Neural cell (in vitro differentiated cells): Measurements from ENCODE around the gene DHX29.
A peak's percentile ranks its signal among the peaks of the same experiment; 100 is the strongest.

Source experiments
- SMC3 ChIP-seq: fragments of 450-650 bp; conservative IDR thresholded peaks from 2 replicates; pipeline ENCODE4 v1.6.1; 2014; ENCODE audit warnings: antibody characterized with exemption, mild to moderate bottlenecking, moderate library complexity; ENCODE audit not compliant: poor library complexity
- TF ChIP-seq, protein P1 (sequence below): fragments of 450-650 bp; IDR thresholded peaks from 2 replicates; pipeline ENCODE4 v1.5.1; 2014; ENCODE audit warnings: antibody characterized with exemption, mild to moderate bottlenecking, moderate library complexity; ENCODE audit not compliant: poor library complexity, severe bottlenecking
- TF ChIP-seq, protein P2 (sequence below): IDR thresholded peaks from 2 replicates; pipeline ENCODE4 v1.6.1; 2012; ENCODE audit warnings: borderline replicate concordance

DNA sequence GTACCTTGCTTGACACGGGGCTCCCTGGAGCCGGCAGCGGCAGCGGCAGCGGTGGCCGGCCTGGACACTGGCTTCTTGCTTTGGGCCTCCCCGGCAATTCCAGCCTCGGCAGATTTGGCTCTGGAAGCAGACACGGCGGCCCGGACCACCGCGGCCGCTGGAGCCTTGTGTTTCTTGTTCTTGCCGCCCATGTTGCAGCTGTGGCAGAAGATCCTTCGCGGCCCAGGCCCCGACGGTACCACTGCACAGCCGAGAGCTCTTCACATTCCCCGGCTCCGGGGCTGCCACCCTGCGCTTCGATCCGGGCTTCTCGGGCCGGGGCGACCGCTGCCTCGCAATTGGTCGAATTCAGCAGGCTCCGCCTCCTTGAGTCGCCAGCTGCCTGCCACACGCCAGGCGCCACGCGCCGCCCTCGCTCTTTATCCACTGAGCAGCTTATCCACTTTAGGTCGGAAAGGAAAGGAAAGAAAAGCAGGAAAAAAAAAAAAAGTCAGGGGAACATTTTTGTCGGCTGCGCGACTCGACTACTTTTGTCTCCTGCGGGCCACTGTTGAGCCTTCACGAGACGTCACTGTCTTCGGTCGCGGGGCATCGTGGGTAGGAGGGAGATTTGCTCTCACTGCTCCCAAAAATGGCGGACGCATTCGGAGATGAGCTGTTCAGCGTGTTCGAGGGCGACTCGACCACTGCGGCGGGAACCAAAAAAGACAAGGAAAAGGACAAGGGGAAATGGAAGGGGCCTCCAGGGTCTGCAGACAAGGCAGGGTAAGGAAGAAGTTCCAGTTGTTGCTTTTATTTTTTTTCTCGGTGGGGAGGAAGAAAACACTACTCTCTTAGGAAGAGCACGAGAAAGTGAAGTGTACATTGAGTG is at the start of gene DHX29, which contains the start of gene MTREX:
- TF ChIP-seq, protein P1, sequence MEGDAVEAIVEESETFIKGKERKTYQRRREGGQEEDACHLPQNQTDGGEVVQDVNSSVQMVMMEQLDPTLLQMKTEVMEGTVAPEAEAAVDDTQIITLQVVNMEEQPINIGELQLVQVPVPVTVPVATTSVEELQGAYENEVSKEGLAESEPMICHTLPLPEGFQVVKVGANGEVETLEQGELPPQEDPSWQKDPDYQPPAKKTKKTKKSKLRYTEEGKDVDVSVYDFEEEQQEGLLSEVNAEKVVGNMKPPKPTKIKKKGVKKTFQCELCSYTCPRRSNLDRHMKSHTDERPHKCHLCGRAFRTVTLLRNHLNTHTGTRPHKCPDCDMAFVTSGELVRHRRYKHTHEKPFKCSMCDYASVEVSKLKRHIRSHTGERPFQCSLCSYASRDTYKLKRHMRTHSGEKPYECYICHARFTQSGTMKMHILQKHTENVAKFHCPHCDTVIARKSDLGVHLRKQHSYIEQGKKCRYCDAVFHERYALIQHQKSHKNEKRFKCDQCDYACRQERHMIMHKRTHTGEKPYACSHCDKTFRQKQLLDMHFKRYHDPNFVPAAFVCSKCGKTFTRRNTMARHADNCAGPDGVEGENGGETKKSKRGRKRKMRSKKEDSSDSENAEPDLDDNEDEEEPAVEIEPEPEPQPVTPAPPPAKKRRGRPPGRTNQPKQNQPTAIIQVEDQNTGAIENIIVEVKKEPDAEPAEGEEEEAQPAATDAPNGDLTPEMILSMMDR, result no peak
- TF ChIP-seq, protein P2, sequence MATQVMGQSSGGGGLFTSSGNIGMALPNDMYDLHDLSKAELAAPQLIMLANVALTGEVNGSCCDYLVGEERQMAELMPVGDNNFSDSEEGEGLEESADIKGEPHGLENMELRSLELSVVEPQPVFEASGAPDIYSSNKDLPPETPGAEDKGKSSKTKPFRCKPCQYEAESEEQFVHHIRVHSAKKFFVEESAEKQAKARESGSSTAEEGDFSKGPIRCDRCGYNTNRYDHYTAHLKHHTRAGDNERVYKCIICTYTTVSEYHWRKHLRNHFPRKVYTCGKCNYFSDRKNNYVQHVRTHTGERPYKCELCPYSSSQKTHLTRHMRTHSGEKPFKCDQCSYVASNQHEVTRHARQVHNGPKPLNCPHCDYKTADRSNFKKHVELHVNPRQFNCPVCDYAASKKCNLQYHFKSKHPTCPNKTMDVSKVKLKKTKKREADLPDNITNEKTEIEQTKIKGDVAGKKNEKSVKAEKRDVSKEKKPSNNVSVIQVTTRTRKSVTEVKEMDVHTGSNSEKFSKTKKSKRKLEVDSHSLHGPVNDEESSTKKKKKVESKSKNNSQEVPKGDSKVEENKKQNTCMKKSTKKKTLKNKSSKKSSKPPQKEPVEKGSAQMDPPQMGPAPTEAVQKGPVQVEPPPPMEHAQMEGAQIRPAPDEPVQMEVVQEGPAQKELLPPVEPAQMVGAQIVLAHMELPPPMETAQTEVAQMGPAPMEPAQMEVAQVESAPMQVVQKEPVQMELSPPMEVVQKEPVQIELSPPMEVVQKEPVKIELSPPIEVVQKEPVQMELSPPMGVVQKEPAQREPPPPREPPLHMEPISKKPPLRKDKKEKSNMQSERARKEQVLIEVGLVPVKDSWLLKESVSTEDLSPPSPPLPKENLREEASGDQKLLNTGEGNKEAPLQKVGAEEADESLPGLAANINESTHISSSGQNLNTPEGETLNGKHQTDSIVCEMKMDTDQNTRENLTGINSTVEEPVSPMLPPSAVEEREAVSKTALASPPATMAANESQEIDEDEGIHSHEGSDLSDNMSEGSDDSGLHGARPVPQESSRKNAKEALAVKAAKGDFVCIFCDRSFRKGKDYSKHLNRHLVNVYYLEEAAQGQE, result peak; percentile 75
- no peak for TF ChIP-seq SMC3
